Posterior cingulate gyrus (tissue), 11 donors: ENCODE measurements around the gene VASH1.
A peak's percentile ranks its signal among the peaks of the same experiment; 100 is the strongest.

Experiments used
- DNase-seq, 10 donors: peaks; one replicate each; pipeline versions ENCODE4 v3.0.0 to v3.0.0-alpha.2; 2020 to 2021; ENCODE audit warnings: mixed read lengths in 3 of 10
- intact Hi-C: fragments of 100-400 bp; cut with DNase I; formaldehyde crosslinking; loops from one replicate; pipeline ENCODE4 v1.15.1; 2023

The VASH1 gene

DNA sequence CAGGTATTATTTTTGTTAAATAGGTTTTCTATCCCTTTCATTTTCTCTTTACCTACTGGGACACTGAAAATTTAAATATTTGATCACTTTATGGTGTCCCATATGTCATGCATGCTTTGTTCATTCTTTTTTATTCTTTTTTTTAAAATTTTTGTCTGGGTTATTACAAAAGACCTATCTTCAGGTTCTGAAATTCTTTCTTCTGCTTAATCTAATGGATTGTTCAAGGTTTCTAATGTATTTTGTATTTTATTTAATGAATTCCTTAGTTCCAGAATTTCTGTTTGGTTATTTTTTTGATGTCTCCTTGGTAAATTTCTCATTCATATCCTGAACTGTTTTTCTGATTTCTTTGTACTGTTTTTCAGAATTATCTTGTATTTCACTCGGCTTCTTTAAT is 20.2 kb upstream of the VASH1 start:
- intact Hi-C loops, result no loop called here
- DNase-seq, result no peak

DNA sequence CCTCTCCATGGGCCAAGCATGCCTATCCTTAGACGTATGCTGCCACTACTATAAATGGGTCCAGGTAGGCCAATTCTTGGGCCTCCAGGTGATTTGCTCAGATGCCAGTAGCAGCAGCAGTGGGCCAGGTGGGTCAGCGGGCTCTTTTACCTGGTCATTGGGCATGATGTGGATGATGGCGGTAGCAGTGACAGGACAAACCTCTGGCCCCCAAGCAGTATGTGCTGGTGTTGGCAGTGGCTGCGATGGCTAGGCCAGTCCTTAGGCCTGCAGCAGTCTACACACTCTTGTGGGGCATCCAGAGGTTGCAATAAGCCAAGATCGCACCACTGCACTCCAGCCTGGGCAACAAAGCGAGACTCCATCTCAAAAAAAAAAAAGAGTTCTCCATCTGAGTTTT is 19.1 kb upstream of the VASH1 start:
- intact Hi-C loops, result no loop called here
- DNase-seq, result no peak

DNA sequence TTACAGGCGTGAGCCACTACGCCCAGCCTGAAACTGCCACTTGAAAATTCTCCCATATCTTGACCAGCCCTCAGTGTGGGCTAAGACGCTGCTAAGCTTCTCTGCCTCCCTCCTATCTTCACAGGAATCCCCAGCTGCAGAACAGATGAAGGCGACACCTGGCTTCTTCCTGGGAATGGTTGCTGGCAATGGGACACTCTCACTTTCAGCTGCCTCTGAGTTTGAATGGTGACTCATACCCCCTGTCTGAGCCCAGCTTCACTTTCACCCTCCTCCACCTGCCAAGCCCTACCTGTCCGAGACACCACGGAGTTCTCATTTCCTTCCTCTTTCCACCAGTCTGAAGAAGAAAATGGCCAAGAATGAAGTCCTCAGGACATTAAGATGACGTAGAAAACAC is 18.3 kb upstream of the VASH1 start:
- intact Hi-C loops, result no loop called here
- DNase-seq, result no peak

DNA sequence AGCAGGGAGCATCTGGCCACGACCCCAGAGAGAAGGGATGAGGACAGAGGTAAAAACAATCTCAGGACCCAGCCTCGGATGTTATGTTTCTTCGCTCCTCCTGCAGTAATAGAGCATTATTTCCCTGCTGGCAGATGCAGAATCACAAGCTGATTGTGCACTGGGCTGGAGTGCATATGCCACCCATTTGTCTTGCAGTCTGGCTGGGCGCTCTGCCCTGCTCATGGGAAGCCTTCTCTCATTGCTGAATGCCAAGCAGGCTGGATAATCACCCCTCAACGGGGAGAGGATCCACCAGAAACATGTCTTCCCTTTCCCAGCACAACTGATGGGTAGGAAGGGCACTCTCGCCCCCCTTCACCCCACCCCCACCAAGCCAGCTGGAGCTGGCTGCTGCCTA is 8.5 kb upstream of the VASH1 start:
- peak in 8 of 10 donors; percentile 46 to 94 (median 69) for DNase-seq
- intact Hi-C loops, result no loop called here

DNA sequence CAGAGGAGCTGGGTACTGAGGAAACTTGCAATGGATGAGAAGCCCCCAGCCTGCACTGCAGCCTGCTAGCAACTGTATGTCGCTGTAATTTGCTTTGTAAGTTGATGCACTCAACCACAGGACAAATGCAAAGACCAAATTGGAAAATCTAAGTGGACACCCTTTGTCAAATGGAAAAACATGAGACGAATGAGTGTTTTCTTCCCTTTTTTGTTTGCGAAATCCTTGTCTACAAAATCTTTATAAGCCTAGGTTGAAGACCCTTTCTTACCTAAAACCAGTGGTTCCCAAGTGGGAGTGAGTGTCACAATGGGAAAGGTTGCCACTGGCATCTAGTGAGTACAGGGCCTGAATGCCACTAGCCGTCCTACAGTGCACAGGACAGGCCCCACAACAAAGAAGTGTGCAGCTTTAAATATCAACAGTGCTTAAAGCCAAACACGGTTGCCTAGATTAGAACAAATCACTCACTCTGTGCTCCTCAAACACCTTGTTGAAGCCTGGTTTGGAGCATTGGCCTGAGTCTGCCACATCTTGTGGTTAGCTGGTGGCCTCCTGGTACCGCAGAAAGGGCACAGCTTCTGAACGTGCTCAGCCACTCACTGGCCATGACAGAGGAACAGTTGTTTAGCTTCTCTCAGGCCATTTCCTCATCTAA is 7.6 kb upstream of the VASH1 start:
- intact Hi-C loops, result no loop called here
- DNase-seq, result peak in 1 of 10 donors; percentile 58

DNA sequence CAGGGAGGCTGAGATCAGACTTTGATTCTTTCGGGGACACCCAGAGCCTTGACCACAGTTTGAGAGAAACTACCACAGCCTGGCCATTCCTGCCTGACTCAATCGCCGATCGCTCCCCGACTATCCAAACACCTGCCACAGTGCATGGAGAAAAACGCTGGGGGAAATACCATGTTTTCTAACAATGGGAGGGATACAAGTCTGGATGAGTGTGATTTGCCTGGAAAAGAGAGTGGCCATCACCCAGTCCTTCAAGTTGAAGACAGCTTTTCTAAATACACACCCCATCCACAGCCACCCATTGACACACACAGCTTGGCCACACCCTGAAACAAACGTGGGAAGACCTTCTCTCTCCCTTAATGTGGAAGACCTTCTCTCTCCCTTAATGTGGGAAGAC is 6.7 kb upstream of the VASH1 start:
- no peak for DNase-seq
- intact Hi-C loops, result no loop called here

DNA sequence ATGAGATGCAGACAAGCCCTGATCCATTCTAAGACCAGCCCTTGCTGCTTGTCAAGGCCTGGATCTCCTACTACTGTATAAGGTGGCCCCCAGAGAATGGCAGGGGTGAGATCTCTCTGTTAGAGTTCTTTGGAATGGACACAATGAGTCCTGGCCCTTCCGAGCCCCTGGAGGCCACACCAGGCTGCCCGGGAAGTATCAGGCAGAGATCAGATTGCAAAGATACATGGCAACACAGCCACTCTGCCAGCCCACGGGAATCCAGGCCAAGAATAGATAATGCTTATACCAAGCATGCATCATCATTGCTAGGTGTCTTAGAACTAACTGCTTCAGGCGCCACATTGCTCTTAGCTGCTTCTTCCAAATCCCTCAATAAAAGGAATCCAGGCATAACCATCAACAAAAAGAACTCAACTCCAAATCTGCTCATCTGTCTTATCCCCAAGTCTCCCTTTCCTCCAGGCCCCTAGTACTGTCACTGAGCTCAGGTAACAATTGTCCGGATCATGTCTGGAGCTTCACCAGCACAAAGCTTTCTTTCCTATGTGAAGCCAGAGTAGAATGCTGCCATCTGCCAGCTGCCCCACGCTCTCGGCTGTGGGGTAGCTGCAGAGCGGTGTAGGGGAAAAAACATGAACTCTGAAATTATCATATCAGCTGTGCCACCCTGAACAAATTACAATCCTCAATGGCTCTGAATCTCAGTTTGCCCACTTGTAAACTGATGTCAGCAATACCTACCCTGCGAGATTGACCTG is 5.5 kb upstream of the VASH1 start:
- intact Hi-C loops, result no loop called here
- DNase-seq, result peak in 2 of 10 donors; percentile 74 to 81

DNA sequence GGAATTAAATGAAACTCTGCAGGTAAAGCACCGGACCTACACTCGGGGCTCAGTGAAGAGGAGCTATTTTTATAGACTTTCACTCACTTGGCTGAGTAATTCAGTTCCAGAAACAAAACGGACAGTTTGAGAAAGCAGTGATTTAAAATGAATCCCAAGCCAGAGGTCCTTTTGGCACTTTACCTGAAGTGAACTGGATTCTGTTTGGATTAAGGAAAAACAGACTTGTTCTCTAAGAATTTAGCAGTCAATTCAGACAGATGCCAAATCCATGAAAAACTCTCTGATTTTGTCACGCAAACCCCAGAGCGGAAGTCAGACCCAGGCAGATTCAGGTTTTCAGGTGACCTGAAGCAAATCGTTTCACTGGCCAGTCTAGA is 4.9 kb upstream of the VASH1 start:
- intact Hi-C loops, result no loop called here
- no peak for DNase-seq

DNA sequence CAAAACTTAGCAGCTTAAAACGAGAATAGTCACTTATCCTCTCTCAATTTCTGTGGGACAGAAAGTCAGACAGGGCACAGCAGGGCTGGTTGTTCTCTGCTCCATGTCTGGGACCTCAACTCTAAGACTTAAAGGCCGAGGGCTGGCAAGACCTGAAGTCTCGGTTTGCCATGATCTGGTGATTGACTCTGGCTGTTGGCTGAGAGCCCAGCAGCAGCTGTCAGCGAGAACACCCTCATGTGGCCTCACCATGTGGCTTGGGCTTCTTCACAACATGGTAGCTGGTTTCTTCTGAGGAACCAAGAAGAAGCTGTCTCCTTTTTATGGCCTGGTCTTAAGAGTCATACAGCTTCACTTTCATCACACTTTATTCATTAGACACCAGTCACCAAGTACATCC is 1.7 kb upstream of the VASH1 start:
- intact Hi-C loops, result no loop called here
- peak in 3 of 10 donors; percentile 15 to 57 (median 33) for DNase-seq

DNA sequence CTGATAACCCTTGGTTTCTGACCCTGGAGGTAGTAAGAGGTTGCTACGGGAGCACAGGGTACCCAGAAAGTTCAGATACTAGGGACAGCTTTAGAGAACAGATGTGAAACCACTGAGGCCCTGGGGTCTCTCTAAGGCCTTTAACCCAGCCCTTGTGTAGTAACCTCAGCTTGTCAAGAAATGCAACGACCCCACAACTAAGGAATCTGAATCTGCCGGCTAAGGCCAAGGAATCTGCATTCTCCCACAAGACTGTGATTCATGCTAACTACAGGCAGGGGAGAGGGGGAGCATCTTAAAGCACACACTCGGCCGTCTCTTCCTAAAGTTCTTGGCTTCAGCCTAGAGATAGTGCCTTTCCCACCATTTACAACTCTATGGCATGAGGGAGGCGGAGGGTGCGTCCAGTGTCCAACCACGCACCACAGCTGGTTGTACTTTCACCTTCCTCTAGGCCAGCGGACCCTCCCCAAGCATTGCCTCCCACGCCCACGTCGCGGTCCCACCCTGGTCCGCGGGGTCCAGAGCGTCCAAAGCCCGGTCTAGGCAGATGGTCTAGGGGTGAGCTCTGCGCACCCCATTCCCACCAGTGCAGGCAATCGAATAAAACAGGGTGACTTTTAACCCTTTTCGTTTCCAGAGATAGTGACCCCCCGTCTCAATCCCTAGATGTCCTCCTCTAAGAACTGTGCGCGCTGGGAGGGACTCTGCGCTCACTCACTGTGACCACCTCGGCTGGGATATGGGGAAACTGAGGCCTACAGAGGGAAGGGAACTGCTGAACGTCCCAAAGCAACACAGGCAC is 735 bp upstream of the VASH1 start:
- DNase-seq, result peak in 3 of 10 donors; percentile 14 to 73 (median 64)
- intact Hi-C loops, result loop anchor here (2.0 kb wide), 1 partner anchor 50 kb away; no protein-coding TSS in a partner anchor

DNA sequence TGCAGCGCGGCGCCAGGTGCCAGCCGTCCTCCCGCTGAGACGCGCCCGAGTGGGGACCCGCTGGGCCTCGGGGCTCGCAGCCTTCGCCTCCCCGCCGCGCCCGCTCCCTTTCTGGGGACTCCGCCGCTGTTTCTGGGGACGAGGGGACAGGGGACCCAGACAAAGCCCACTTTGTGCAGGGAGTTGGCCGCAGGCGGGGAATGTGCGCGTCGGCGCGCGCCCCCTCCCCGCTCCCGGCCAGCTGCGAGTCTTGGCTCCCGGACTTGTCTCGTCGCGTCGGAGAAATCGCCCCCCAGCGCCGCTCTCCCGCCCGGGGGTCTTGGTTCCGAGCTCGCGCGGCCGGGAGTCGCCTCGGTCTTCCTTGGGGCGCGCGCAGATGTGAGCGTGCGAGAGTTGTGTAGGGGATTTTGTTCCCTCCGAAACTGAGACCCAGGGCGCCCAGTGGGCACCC is 717 bp downstream of the VASH1 start:
- intact Hi-C loops, result loop anchor here (2.0 kb wide), 1 partner anchor 51 kb away; no protein-coding TSS in a partner anchor
- peak in 5 of 10 donors; percentile 45 to 90 (median 58) for DNase-seq

DNA sequence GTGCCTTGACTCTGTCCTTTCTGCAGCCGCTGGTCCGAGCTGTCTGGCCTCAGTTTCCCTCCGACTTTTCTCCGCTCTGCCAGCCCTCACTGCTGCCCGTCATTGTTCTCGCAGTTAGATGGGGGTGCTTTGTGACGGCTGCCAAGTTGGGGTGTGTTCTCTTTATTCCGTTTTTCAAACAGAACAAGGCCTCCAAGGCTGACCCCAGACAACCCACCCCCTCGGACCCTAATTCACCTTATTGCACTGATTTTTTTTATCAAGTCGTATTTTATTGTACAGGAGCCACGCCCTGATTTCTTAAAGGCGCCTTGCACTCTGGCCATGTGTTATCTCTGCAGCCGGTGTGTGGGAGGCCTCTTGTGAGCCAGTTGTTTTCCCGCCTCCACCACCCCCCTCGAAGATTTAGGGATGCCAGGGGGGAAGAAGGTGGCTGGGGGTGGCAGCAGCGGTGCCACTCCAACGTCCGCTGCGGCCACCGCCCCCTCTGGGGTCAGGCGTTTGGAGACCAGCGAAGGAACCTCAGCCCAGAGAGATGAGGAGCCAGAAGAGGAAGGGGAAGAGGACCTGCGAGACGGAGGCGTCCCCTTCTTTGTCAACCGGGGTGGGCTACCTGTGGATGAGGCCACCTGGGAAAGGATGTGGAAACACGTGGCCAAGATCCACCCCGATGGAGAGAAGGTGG is 1.3 kb downstream of the VASH1 start:
- intact Hi-C loops, result no loop called here
- peak in 3 of 10 donors; percentile 25 to 85 (median 73) for DNase-seq

DNA sequence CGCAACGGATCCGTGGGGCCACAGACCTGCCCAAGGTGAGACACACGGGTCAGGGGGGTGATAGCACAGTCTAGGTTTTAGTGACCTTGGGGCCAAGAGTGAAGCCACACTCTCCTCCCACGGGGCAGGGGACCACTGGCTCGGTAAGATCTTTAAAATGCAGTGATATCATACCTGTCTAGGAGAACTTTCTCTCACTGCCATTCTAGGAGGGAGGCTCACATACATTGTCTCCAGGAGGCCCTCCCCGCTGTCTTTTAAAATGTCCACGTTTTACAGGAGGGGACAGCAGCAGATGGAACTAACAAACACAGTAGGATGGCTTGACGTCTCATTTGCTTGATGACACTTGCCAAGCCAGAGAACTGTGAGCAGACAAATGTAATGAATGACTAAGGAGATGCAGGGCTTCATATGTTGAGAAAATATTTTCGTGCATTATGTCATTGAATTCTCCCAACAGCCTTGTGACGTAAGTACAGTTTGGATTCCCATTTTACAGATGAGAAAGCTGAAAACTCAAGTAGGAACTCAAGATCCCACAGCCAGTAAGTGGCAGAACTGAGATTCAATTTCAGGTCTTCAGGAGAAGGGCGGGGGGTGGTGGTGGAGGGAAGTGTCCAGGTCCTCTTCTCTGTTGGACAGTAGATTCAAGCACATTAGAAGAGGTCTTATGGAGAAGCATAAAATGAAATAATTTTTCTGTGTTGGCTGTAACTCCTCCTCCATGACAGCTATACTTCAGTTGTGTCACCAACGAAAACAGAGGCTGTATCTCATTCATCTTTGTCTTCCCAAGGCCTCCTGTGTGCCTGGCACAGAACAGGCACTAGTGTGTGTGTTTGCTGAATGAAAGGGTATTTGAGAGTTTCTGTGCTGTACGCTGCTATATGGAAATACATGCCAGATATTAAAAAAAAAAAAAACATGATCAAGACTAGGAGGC is 2.1 kb downstream of the VASH1 start:
- DNase-seq, result peak in 2 of 10 donors; percentile 22 to 89
- intact Hi-C loops, result no loop called here

DNA sequence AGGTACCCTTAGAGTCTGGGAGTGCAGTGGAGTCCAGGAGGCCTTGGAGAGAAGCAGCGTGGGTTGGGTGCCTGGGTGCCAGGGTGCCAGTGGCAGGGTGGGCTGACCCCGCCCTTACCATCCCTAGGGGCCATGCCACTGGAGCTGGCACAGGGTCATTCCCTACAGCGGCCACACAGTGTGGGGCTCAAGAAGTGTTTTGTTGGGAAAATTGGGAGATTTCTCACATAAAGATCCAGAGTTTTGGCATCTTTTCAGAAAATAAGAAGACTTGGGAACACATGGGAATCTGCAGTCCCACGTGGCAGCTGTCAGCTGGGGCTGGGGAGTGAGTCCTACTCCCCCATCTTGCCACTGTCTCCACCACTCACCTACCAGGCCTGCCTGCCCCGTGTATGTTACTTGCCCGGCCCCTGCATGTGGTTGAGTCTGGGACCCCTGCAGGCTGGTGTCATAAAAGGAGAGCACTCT is 4.2 kb downstream of the VASH1 start:
- DNase-seq, result peak in 2 of 10 donors; percentile 75
- intact Hi-C loops, result loop anchor here (1.0 kb wide), 1 partner anchor 47 kb away; the partner anchor contains the start of gene ANGEL1

DNA sequence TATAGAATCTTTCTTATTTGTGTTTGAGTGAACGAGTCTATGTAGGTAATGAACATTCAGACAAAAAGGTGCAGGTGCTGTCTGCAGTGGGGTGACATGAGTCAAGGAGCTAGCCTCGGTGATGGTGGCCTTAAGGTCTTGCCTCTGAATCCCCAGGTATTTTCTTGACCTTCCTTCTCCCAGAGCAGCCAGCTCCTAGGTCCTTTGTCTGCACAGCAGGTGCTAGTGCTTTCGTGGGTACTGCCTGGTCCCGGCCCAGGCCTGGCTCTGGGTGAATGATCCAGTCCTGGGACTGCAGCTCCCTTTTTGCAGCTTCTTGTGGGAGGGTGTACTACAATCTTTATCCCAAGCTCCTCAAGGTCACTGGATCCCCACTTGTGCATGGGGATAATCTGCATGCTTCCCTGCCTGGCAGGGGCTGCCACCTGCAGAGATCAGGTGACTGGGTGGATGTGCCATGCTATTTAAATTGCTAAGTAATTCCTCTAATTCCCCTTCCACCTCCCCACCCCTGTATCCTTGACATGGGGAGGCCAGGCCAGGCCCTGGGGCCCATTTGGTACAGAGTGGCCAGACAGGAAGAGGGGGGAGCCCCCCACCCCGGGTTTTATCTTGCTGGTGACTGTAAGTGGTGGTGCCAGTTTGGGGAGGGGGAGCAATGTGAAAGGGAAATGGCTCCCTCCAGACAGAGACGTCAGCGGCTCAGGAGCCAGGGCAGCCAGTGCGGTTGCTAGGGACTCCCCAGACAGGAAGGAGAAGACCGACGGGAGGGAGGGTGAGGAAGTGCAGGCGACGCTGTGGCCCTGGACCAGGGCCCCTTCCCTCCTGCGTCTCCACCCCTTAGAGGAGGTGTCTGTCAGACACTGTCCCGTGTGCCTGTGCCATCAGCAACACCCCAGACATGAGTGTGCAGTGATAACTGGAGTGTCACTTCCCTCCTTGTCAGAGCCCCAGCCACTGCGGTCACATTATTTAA is 6.7 kb downstream of the VASH1 start:
- DNase-seq, result peak in 4 of 10 donors; percentile 36 to 90 (median 82)
- intact Hi-C loops, result no loop called here

DNA sequence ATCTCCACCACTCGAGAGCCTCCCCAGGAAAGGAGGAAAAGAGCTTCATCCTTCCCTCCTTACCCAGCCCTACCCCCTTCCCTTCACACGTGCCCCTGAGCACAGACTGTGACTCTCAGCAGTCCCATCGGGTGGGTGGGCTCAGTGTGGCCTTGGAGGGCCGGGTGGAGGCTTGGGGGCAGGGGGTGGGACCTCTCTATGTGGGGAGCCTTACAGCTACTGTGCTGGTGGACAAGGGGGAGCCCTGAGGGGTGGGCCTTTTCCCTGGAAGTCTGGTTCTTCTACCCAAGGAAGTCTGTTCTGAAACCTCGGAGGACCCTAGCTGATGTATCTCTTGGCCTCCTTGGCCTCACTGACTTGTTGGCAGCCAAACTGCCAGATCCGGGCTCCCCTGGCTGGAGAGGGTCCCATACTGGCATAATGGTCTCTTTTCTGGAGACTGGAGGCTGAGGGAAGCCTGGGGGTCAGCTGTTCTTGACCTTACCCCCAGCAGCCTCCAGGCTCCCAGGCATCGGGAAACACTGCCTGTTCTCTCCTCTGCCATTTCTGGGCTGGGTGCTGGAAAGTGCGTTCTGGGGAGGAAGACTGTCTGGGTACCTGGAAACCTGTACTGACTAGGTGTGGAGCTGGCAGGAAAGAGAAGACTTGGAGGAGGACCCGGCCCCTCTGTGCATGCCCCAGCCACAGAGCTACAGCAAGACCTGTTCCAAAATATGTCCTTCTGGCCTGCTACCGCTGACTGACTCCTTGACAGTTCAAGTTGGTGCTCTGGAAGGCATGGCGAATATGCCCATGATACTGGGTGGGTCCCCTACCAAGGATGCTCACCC is 7.6 kb downstream of the VASH1 start:
- intact Hi-C loops, result no loop called here

More for the DNA sequence above, 7.6 kb downstream of the VASH1 start:
- peak in 1 of 10 donors; percentile 74 for DNase-seq
